ENCODE data around the gene TCF7L1. TPM values are rescaled to one million over a fixed set of nuclear protein-coding genes. Genes with fewer than 3 reads are reported as not detected.

TCF7L1 gene
- total and polyA plus RNA-seq, 2 donors (not counting 3 experiments of a cell fraction or from before 2014, with no cell fraction given), result 9.6 to 17.4 TPM

- ChIA-PET CTCF (interaction anchor here (1.0 kb wide), 1 partner anchor 25 kb away, joined by 3 read pairs; no protein-coding TSS in a partner anchor), POLR2A (interaction anchor here (0.6 kb wide), 1 partner anchor 117 kb away, joined by 4 read pairs; no protein-coding TSS in a partner anchor)
- H3K9me3 ChIP-seq (replicated peaks; ENCODE audit: control insufficient read depth, insufficient read depth, low read length), result no peaks in the 10 kb centered on the region
- intact Hi-C loops (cut with micrococcal nuclease) (no loop called here), dilution Hi-C loops (cut with MboI; ENCODE audit: extremely low pct_ligation_motif_present, low sequenced_read_pairs) (no loop called here)
- H3K4me1 ChIP-seq (ENCODE audit: control insufficient read depth, extremely low read depth, insufficient read depth, low read length), result peaks cover 43% of the 10 kb centered on the region
- H4K20me1 ChIP-seq (replicated peaks; ENCODE audit: control insufficient read depth, extremely low read depth, insufficient read depth, low read length), result no peaks in the 10 kb centered on the region
- H3K4me2 ChIP-seq (ENCODE audit: insufficient read depth, low read length), result no peak overlapping the region
- FAIRE-seq (no peak), DNase-seq (ENCODE audit: low read depth, low spot score) (no peak)
- no peaks in the 10 kb centered on the region for H3K79me2 ChIP-seq (ENCODE audit: control insufficient read depth, insufficient read depth, low read length)
- H3K36me3 ChIP-seq (ENCODE audit: control insufficient read depth in 2 of 2, extremely low read depth in 1 of 2, insufficient read depth in 2 of 2, low read length in 2 of 2), result no peaks in the 10 kb centered on the region
- TF ChIP-seq, protein P1, sequence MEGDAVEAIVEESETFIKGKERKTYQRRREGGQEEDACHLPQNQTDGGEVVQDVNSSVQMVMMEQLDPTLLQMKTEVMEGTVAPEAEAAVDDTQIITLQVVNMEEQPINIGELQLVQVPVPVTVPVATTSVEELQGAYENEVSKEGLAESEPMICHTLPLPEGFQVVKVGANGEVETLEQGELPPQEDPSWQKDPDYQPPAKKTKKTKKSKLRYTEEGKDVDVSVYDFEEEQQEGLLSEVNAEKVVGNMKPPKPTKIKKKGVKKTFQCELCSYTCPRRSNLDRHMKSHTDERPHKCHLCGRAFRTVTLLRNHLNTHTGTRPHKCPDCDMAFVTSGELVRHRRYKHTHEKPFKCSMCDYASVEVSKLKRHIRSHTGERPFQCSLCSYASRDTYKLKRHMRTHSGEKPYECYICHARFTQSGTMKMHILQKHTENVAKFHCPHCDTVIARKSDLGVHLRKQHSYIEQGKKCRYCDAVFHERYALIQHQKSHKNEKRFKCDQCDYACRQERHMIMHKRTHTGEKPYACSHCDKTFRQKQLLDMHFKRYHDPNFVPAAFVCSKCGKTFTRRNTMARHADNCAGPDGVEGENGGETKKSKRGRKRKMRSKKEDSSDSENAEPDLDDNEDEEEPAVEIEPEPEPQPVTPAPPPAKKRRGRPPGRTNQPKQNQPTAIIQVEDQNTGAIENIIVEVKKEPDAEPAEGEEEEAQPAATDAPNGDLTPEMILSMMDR (IDR thresholded peaks at IDR 0.05; ENCODE audit: extremely low read depth in 1 of 2, insufficient read depth in 1 of 2, low read depth in 1 of 2, low read length in 2 of 2), result no peak
- TF ChIP-seq MYC (IDR thresholded peaks at IDR 0.05; ENCODE audit: low read depth, low read length) (no peak), GATA2 (IDR thresholded peaks at IDR 0.05; ENCODE audit: insufficient read depth, insufficient read length, low read depth, low read length) (no peak), MAX (IDR thresholded peaks at IDR 0.05; ENCODE audit: insufficient read depth, insufficient read length) (no peak), FOS (IDR thresholded peaks at IDR 0.05; ENCODE audit: borderline replicate concordance, insufficient read depth, low read length) (no peak), POLR2A (IDR thresholded peaks at IDR 0.05; ENCODE audit: low read depth, low read length) (no peak), POLR2AphosphoS5 (IDR thresholded peaks at IDR 0.05; ENCODE audit: insufficient read depth, low read depth, low read length) (no peak), EZH2 (IDR thresholded peaks at IDR 0.05; ENCODE audit: borderline replicate concordance, low read depth, low read length, severe bottlenecking) (no peak), JUN (IDR thresholded peaks at IDR 0.05; ENCODE audit: borderline replicate concordance, insufficient read depth, insufficient read length, low read depth) (no peak)
- no peak overlapping the region for H3K9ac ChIP-seq (replicated peaks; ENCODE audit: extremely low read depth, insufficient read depth, low read length)
- no peak overlapping the region for H2AFZ ChIP-seq (ENCODE audit: low read depth, low read length)
- no peak overlapping the region for H3K4me3 ChIP-seq (replicated peaks in 1 of 3; ENCODE audit: insufficient read depth in 1 of 3, low read depth in 1 of 3, low read length in 3 of 3)
- BruUV-seq (replicated peaks), result no TSS peak
- no peak overlapping the region for H3K27ac ChIP-seq (ENCODE audit: insufficient read depth, low read depth, low read length)
- no peaks in the 10 kb centered on the region for H3K27me3 ChIP-seq (ENCODE audit: control insufficient read depth in 2 of 2, insufficient read depth in 2 of 2, low read length in 2 of 2)
- no peaks in the 10 kb centered on the region for H3K9me1 ChIP-seq (replicated peaks; ENCODE audit: control insufficient read depth, extremely low read depth, insufficient read depth, low read length)
Measured at GRCh38 chr2:85259879-85260278, 126.7 kb downstream of the TCF7L1 start.

All from endothelial cell of umbilical vein (primary cell).